MCF 10A (cell line): ENCODE results near the gene CCDC57. TPM values are rescaled to one million over a fixed set of nuclear protein-coding genes. Genes with fewer than 3 reads are reported as not detected.
A peak's percentile ranks its signal among the peaks of the same experiment; 100 is the strongest.

Experiments
- BruUV-seq: library from RNA; stranded (reverse); fragments of 400-500 nt; replicated peaks from 2 replicates; lab custom pipeline; 2021; lab: Mats Ljungman, UMichigan
- CTCF ChIA-PET: fragments of 300-600 bp; sonication (Branson Sonifier 250); formaldehyde crosslinking; extraction: SDS; loops from one replicate; lab custom pipeline; 2021; ENCODE audit warnings: antibody characterized with exemption, inconsistent platforms; lab: Yijun Ruan, JAX
- POLR2A ChIA-PET: fragments of 300-600, 350-650 bp; sonication (Branson Sonifier 250); formaldehyde crosslinking; extraction: SDS; loops from one replicate; lab custom pipeline; 2020; ENCODE audit warnings: antibody characterized with exemption, inconsistent platforms; lab: Yijun Ruan, JAX
- DNase-seq: peaks from one replicate; pipeline ENCODE4 v3.0.0-alpha.2; 2018; ENCODE audit not compliant: unreplicated experiment
- H3K27ac Mint-ChIP-seq: one replicate; pipeline ENCODE4 v1.8.0; 2022; ENCODE audit warnings: mild to moderate bottlenecking, low read depth, mixed read lengths; ENCODE audit not compliant: unreplicated experiment
- H3K27me3 Mint-ChIP-seq: one replicate; pipeline ENCODE4 v1.8.0; 2022; ENCODE audit warnings: mixed read lengths; ENCODE audit not compliant: insufficient read depth, unreplicated experiment
- H3K36me3 Mint-ChIP-seq: one replicate; pipeline ENCODE4 v1.8.0; 2022; ENCODE audit warnings: mild to moderate bottlenecking, moderate library complexity, mixed read lengths; ENCODE audit not compliant: insufficient read depth, unreplicated experiment
- H3K4me1 Mint-ChIP-seq: one replicate; pipeline ENCODE4 v1.8.0; 2022; ENCODE audit warnings: mixed read lengths; ENCODE audit not compliant: insufficient read depth, unreplicated experiment
- H3K4me3 Mint-ChIP-seq: one replicate; pipeline ENCODE4 v1.8.0; 2022; ENCODE audit warnings: mild to moderate bottlenecking, moderate library complexity, mixed read lengths; ENCODE audit not compliant: unreplicated experiment
- H3K9me3 Mint-ChIP-seq: one replicate; pipeline ENCODE4 v1.8.0; 2022; ENCODE audit warnings: mixed read lengths; ENCODE audit not compliant: unreplicated experiment
- CTCF ChIP-seq: fragments of 200-600 bp; IDR thresholded peaks from one replicate; pipeline ENCODE4 v1.8.0; 2022; ENCODE audit warnings: antibody characterized with exemption, mild to moderate bottlenecking; ENCODE audit not compliant: unreplicated experiment
- intact Hi-C: fragments of 100-400 bp; cut with micrococcal nuclease; formaldehyde crosslinking; loops from 2 replicates; pipeline ENCODE4 v1.14.1; 2022
- total RNA-seq: library from RNA; stranded (reverse); gene quantifications from 2 replicates; pipeline ENCODE4 v1.2.3, GENCODE V29; 2022

CCDC57 gene
- total RNA-seq, 1 experiment from 2014 or later = 86.8 TPM

GRCh38 chr17:82234211-82235055 lies 21.8 kb upstream of the CCDC57 start:
- intact Hi-C loops = no loop called here
- CTCF ChIA-PET = interaction anchor here (0.7 to 2.4 kb wide), 3 partner anchors 28 to 197 kb away, joined by 3 to 15 read pairs (median 3); partner anchors contain the start of gene DCXR
- no TSS peak for BruUV-seq
- H3K4me3 Mint-ChIP-seq = peak overlapping the region; percentile 47
- peaks cover 10% of the 10 kb centered on the region for H3K4me1 Mint-ChIP-seq
- peaks cover 63% of the 10 kb centered on the region for H3K36me3 Mint-ChIP-seq
- POLR2A ChIA-PET = interaction anchor here (1.7 to 2.4 kb wide), 6 partner anchors 10 to 64 kb away, joined by 3 to 35 read pairs (median 8); partner anchors contain the start of gene CSNK1D
- H3K27me3 Mint-ChIP-seq = no peaks in the 10 kb centered on the region
- no peak for TF ChIP-seq CTCF
- DNase-seq = no peak
- H3K9me3 Mint-ChIP-seq = no peaks in the 10 kb centered on the region
- H3K27ac Mint-ChIP-seq = no peak overlapping the region

GRCh38 chr17:82232876-82233785 lies 20.5 kb upstream of the CCDC57 start:
- intact Hi-C loops = no loop called here
- no peaks in the 10 kb centered on the region for H3K27me3 Mint-ChIP-seq
- H3K9me3 Mint-ChIP-seq = no peaks in the 10 kb centered on the region
- TF ChIP-seq CTCF = no peak
- no peak for DNase-seq
- H3K4me1 Mint-ChIP-seq = peaks cover 4% of the 10 kb centered on the region
- BruUV-seq = no TSS peak
- H3K27ac Mint-ChIP-seq = no peak overlapping the region
- POLR2A ChIA-PET = interaction anchor here (0.5 to 2.9 kb wide), 2 partner anchors 65 to 861 kb away, joined by 3 to 9 read pairs; no protein-coding TSS in a partner anchor
- H3K36me3 Mint-ChIP-seq = peaks cover 49% of the 10 kb centered on the region
- CTCF ChIA-PET = interaction anchor here (0.6 to 1.1 kb wide), 2 partner anchors 11 to 27 kb away, joined by 3 read pairs; no protein-coding TSS in a partner anchor
- H3K4me3 Mint-ChIP-seq = no peak overlapping the region

GRCh38 chr17:82232322-82232820 lies 19.7 kb upstream of the CCDC57 start:
- H3K36me3 Mint-ChIP-seq = peaks cover 42% of the 10 kb centered on the region
- H3K9me3 Mint-ChIP-seq = no peaks in the 10 kb centered on the region
- H3K4me3 Mint-ChIP-seq = peak overlapping the region; percentile 84
- H3K27me3 Mint-ChIP-seq = no peaks in the 10 kb centered on the region
- CTCF ChIA-PET = interaction anchor here (0.6 kb wide), 1 partner anchor 12 kb away, joined by 3 read pairs; no protein-coding TSS in a partner anchor
- POLR2A ChIA-PET = interaction anchor here (0.5 to 4.5 kb wide), 5 partner anchors 9 to 861 kb away, joined by 3 to 66 read pairs (median 9); no protein-coding TSS in a partner anchor
- BruUV-seq = no TSS peak
- intact Hi-C loops = no loop called here
- no peak for TF ChIP-seq CTCF
- DNase-seq = no peak
- peaks cover under 1% of the 10 kb centered on the region for H3K4me1 Mint-ChIP-seq
- no peak overlapping the region for H3K27ac Mint-ChIP-seq
